GM12872 (cell line): ENCODE measurements around the gene C12orf60.

Experiments
- CTCF ChIP-seq: IDR thresholded peaks from 3 replicates; pipeline ENCODE4 v1.5.1; 2011; ENCODE audit warnings: low read depth, mild to moderate bottlenecking, low read length, moderate library complexity; ENCODE audit not compliant: insufficient read depth

The C12orf60 gene

GRCh38 chr12:14860490-14860889 is 57.0 kb downstream of the C12orf60 start:
- no peak for TF ChIP-seq CTCF

GRCh38 chr12:14868916-14869506 is 65.5 kb downstream of the C12orf60 start:
- no peak for TF ChIP-seq CTCF

- TF ChIP-seq CTCF: no peak
Measured at GRCh38 chr12:14871247-14871646, 67.8 kb downstream of the C12orf60 start.

DNA sequence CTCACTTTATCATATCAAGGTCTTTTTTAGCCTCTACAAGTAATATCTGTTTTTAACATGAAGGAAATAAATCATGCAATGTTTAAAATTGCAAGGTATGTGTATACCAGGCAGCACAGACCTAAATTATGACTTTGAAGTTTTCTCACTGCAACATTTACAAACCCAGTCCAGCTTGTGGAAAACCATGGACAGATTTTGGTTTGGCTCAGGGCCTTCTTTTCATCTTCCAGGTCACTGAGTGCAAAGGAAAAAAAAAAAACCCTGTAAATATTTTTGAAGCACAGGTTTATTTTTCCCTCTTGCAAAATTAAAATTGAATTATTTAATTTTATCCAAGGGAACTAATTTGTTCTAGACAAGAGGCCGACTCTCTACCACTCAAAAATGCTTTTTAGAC is 68.4 kb downstream of the C12orf60 start:
- no peak for TF ChIP-seq CTCF

DNA sequence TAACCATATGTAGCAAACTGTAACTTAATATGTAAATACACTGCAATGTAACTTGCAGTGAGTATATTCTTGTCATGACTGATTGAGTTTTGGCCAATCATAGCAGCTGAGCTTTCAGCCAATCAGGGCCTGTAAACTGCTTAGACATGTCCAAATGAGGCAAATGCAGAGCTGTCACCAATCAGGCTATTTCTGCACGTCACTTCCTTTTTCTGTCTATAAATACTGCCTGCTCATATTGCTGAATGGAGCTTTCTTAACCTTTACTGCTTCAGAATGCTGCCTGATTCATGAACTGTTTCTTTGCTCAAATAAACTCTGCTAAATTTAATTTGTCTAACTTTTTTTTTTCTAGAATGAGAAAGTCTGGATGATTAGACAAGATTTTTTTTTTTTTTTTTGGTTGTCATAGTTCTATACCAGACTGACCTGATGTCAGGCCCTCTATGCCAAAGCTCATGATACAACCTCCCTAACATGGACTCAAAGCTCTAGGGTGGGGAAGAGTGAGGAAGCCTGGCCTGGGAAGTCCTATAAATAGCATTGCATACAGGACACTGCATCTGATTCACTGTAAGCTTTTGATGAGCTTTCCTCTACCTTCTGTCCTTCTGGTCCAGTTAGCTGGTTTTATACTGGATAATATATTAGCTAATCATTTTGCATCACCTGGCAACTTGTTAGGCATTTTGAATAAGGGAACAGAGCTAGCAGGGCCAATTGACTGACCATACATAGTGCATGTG is 70.1 kb downstream of the C12orf60 start:
- no peak for TF ChIP-seq CTCF
